Measurements from ENCODE around the gene ADD3. TPM values are rescaled to one million over a fixed set of nuclear protein-coding genes. Genes with fewer than 3 reads are reported as not detected.
"Not testable (repeated sequence)": the region's sequence is repeated elsewhere in the genome, so short reads cannot be mapped to it uniquely, and the experiment has no call there.

Gene ADD3
- total RNA-seq, 2 donors from 2014 or later = 139 to 143 TPM

DNA sequence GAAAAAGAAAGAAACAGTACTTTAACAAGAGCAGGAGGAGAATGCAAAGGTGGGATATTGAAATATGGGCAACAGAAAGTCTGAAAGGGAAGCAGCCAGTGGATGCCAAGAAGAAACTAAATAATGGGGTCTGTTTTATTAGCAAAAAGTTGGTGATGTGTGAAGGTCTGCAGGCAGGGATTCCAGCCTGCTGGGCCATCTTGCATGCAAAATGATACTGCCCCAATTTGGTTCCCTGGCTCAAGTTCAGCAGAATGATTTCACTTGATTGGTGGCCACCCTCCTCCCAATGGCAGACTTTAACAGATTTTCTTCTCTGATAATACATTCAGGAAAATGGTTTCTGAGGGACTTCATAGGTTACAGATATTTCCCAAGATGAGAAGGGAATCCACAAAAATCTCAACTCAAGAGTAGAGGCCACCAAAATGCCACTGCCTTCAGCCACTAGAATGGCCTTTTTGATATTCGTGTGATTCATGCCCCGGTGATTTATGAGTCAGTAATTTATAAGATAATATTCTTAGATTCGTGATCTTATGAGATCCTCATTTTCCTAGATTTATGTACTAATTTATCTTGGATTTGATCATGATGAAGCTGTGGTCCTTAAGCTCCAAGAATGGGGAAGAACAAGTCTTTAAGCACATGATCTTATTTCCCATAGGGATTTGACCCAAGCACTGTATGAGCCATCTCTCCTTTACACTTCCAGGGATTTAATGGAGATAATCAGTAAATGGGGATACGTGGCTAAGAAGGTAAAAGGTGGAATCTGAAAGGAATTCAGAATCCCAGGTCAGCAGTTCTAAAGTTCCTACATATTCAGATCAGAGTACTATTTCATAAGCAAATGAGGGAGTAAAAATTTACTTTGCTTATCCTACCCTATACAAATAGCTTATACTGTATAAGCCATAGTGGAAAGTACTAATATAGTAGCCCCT, 32.3 kb upstream of the ADD3 start:
- intact Hi-C loops (cut with DNase I, micrococcal nuclease) = no loop called here
- ATAC-seq = no peak
- no peak for DNase-seq

DNA sequence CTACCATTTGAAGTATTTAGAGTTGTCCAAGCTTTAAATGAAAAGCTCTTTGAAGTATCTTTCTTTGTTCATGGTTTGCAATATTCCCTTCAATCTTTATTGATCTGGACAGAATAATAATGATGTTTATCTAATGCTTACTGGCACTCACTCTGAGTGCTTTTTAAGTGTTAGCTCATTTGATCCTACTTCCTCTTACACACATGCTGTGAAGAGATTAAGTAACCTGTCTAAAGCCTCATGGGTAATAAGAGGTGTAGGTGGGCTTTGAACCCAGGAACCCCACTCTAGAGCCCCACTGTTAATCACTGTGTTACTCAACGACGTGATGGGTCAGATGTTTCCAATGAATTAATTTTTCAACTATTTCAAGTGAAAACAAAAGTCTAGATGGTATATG, 31.1 kb upstream of the ADD3 start:
- peak; percentile 35 for ATAC-seq

DNA sequence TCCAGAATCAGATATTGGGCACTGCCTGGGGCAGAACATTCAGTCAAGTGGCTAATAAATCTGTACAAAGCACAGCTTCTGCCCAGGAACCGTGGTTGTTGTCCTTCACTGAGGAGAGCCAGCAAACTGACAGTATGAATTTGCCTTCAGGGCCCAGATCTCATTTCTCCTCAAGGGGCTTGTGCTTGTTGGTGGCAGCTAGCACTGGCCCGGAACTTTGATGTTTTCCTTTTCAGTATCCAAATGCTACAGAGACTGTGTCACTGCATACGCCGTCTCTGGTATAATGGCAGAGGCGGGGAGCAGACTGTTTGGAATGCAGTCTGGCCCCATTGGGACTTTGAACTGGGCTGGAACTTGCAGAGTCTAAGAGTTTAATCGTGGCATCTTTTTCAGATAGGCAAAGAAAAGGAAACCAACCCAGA, 30.4 kb upstream of the ADD3 start:
- peak; percentile 88 for ATAC-seq
- DNase-seq = peak; percentile 75 to 85
- intact Hi-C loops (cut with DNase I, micrococcal nuclease) = no loop called here

More for the DNA sequence above, 31.1 kb upstream of the ADD3 start:
- intact Hi-C loops (cut with DNase I, micrococcal nuclease) = no loop called here
- no peak for DNase-seq

DNA sequence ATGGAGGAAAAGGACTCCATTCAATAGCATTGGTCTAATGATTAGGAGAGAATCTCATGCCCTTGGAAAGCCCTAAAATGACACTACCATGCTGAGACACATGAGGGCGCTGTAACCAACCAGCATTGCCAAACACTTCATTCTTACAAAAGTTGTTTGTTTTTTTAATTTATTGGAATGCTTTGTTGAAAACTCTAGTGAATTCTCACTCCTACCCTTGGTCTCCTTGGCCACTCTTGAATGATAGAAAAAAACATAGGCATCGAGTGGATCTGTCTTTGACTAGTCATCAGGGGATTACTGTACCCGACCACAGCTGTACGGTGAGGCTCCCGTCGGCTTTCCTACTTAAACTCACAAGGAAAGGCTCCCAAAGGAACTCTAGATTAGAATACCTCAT, 29.3 kb upstream of the ADD3 start:
- intact Hi-C loops (cut with DNase I, micrococcal nuclease) = no loop called here
- peak in 1 of 2 donors; percentile 62 for DNase-seq
- ATAC-seq = peak; percentile 24

DNA sequence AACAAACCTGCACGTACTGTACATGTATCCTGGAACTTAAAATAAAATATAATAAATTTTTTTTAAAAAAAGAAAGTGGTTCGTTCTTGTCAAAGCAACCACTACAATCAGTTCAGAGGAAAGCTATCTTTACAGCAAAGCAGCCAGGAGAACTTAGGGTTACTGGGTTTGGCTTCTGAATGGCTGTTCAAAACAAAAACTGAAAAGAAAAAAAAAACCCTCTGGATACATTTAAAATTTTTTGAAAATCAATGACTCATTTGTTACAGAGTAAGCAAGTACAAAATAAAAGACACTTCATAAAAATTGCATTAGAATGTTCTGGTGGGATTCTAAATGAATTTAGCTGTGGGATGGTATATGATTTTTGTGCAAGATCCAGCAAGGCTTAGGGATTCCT, 28.6 kb upstream of the ADD3 start:
- intact Hi-C loops (cut with DNase I, micrococcal nuclease) = no loop called here
- DNase-seq = no peak
- no peak for ATAC-seq

DNA sequence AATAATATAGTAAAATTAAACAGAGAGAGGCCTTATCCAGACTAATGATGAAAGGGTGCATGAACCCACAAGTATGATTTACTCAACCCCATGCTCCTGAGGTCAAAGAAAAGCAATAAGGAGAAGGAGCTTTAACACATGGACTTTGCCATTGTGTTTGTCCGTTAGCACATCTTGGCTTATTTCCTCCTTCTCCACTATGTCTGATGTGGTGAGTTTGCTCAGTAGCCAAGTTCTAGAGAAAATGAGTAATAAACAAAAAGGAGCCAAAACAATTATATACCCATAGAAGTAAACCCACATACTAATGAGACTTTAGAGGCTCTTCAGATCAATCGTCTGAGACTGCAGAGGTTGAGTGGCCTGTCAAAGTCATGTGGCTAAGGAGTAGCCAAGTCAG, 26.1 kb upstream of the ADD3 start:
- DNase-seq (no peak), ATAC-seq (peak; percentile 46)
- intact Hi-C loops (cut with DNase I, micrococcal nuclease) = no loop called here

DNA sequence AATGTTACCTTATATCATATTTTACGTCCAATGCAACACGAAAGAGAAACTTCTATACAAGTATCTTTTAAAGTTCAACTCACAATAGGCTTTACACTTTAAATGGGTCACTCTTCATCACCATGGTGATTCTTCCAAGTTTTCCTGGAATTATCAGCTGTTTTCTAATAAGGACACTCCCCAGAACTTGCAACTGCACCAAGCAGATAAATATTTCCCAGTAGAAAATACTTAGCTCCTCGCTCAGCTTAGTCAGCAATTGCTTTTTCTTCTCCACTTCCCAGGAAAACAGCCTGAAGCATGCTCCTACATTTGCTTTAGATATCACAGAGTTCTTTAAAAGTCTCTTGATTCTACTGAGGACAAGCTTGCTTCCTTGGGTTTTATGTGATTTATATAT, 25.7 kb upstream of the ADD3 start:
- DNase-seq = no peak
- intact Hi-C loops (cut with DNase I, micrococcal nuclease) = no loop called here
- no peak for ATAC-seq

DNA sequence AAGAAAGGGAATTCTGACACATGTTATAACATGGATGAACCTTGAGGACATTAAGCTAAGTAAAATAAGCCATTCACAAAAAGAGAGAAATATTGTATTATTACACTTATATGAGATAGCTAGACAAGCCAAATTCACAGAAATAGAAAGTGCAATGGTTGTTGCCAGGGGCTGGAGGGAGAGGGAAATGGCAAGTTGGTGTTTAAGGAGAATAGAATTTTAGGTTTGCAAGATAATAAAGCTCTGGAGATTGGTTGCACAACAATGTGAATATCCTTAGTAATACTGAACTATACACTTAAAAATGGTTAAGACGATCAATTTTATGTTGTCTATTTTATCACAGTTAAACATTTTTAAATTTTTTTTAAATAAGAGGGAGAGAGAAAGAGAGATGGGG, 25.0 kb upstream of the ADD3 start:
- no peak for ATAC-seq
- DNase-seq = no peak
- intact Hi-C loops (cut with DNase I, micrococcal nuclease) = no loop called here

DNA sequence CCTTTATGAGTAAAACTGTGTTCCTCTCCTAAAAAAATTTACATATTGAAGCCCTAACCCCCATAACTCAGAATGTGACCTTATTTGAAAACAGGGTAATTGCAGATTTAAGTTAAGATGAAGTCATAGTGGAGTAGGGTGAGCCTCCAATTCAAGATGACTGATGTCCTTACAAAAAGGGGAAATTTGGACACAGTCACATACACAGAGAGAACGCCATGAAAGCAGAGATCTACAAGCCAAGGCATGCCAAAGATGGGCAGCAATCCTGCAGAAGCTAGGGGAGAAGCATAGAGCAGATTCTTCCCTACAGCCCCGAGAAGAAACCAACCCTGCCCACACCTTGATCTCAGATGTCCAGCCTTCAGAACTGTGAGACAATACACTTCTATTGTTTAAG, 23.8 kb upstream of the ADD3 start:
- DNase-seq = no peak
- intact Hi-C loops (cut with DNase I, micrococcal nuclease) = no loop called here
- ATAC-seq = no peak

DNA sequence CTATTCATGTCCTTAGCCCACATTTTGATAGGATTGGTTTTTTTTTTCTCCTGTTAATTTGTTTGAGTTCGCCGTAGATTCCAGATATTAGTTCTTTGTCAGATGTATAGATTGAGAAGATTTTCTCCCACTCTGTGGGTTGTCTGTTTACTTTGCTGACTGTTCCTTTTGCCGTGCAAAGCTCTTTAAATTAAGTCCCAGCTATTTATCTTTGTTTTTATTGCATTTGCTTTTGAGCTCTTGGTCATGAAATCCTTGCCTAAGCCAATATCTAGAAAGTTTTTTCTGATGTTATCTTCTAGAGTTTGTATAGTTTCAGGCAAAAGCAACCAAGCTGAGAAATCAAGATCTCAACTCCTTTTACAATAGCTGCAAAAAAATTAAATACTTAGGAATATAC, 22.0 kb upstream of the ADD3 start:
- DNase-seq; ATAC-seq; intact Hi-C loops (cut with DNase I, micrococcal nuclease): not testable (repeated sequence)

DNA sequence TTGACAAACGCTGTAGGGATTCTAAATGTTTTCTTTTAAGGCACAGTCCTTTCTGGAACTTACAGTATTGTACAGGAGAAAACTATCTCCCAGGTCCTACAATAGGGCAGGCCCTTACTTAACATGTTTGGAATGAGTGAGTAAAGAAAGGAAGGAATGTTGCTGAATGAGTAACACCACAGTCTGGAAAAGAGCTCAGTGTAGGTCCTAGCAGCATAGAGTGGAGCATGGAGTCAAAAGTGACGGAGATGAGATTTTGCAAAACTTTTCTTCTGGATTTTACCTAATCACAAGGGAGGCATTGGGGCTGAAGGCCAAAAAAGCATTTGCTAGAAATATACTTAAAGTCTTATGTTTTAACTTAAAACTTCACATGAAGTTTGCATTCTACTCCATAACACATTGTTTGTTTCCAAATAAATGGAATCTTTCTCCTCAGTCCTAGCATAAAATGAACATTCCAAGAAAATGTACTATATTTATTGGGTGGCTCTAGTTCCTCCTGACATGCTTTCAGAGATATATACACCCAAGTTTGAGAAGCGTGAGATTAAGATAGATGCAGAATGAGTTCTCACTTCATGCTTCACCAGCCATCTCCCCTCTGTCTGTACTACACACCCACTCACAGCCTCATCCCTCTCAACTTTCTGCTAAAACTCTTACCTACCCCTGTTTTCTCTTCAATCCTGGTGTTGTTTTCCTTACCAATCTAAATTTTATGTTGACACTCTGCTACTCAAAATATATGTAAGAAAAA, 20.2 kb upstream of the ADD3 start:
- DNase-seq = no peak
- intact Hi-C loops (cut with DNase I, micrococcal nuclease) = no loop called here
- ATAC-seq = no peak

DNA sequence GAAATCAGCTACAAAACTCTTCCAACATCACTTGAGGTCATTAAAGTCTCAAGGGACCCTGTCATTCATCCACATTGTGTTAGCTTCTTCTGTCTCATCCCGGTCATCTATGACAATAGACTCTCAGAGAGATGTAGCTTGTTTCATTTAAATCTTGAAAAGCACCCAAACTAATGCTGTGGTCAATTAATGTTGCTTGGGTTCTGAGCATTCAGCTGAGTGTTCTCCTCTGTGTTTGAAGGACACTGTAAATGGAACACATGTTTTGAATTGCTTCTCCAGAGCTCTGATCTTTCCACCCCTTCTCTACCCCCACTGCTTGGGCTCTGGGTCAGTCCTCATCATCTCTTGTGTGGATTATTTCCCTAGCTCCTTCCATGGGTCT, 19.6 kb upstream of the ADD3 start:
- intact Hi-C loops (cut with DNase I, micrococcal nuclease) = no loop called here
- DNase-seq = no peak
- ATAC-seq = no peak

DNA sequence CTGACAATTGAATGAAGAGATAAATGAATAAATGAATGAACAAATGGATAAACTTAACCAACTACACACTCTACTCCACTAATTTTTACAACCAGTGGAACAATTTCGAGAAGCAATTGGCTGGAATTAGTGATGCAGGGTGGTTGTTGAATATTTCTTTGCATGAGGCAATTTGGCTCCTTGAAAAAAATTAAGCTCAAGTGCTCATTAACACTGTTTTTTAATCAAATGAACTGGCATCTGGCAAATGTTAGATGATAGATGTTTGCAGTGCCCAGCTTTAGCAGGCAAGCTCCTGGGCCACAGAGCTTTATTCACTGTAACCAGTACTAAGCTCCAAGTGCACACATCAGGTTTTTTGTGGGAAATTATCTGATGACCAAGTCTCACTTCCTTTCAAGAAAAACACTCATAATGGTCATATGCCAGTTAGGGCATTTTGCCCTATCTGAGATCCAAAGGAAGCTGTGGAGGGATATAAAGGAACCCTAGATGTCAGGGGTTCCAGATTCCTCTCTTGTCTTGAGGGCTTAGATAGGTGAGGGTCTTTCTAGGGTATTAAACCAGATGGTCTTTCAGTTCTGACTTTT, 16.4 kb upstream of the ADD3 start:
- DNase-seq = no peak
- ATAC-seq = no peak

DNA sequence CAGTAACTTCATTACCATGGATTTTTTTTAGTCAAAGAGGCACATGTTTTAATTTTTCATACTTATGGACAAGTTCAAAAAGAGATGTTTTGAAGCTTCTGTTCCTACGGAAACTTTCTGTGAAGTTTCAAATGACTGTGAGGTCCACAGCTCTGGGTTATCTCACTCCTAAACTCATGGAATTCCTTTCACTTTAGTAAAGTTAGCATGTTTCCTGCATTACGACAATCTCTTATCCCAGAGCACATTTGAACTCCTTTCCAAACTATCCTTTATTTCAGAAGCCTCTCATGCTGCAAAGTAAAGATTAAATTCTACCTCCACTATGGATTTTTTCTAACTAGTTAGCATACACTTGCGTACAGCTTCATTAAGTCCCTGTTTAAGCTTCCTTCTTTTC, 15.3 kb upstream of the ADD3 start:
- intact Hi-C loops (cut with DNase I, micrococcal nuclease) = no loop called here
- ATAC-seq (no peak), DNase-seq (no peak)

More for the DNA sequence above, 16.4 kb upstream of the ADD3 start:
- intact Hi-C loops (cut with DNase I, micrococcal nuclease) = no loop called here

DNA sequence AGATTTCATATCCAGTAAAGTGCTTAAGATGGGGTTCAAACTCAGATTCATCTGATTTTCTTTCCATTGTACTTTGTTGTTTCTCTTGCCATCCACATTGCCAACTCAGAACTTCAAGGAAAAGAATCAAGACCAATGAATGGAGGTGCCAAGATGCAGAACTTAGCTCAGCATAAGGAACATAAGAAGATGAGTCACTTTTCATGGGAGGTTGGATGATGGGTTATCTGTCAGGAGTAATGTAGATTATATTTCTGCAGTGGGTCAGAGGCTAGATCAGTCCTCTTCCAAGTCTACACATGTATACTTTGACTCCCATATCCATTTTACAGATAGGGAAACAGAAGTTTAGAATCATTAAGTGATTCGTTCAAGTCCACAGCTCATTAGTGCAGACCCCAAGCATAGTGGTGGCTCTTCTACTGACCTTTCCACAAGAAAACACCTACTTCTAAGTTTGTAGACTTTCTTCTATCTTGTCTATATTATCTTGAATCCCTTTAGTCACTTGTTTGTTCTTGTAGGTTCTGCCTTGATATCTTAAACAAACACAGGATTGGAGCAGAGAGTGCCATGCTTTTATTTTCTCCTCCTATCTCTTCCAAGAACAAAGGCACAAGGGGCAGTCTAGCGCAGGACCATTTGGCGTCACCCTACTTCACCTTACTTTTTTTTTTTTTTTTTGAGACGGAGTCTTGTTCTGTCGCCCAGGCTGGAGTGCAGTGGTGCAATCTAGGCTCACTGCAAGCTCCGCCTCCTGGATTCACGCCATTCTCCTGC, 14.0 kb upstream of the ADD3 start:
- no peak for DNase-seq
- ATAC-seq = peak; percentile 14
- intact Hi-C loops (cut with DNase I, micrococcal nuclease) = no loop called here

DNA sequence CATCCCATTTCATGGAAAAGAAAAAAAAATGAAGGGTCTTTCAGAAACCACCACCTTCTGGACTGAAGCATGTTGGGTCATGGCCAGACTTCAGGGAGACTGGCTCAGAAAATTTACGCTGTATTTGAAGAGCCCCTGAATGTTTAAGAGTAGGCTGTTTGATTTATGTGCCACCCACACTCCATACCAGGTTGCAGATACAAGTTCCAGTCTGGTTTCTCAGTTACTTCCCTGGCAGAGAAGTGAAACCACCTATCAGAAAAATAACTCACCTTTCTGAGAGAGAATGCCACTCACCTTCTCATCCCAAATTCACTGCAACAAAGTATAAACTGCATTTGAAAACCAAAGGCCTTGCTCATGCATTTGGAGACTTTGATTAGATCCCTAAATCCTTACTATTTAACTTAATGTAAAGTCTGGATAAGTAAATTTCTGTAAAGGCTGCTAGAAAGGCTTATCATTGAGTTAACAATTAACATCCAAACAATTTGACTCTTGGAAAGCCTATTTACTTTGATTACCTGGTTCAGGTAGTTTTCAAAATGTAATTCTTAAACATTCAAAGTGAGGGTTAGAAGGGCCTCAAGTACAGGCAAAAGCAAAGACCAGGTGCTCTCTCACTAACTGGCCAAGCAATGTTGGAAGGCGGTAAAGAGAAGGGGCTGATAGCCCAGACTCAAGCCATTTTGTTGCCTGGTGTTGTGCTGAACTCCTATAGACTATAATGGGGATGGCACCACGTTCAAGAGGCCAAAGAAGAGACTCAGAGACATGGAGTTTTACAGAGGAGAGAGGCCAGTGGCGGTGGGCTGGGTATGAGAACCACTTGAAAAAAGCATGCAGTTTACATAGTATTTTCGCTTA, 12.8 kb upstream of the ADD3 start:
- peak; percentile 12 for ATAC-seq
- DNase-seq = no peak
- intact Hi-C loops (cut with DNase I, micrococcal nuclease) = no loop called here

DNA sequence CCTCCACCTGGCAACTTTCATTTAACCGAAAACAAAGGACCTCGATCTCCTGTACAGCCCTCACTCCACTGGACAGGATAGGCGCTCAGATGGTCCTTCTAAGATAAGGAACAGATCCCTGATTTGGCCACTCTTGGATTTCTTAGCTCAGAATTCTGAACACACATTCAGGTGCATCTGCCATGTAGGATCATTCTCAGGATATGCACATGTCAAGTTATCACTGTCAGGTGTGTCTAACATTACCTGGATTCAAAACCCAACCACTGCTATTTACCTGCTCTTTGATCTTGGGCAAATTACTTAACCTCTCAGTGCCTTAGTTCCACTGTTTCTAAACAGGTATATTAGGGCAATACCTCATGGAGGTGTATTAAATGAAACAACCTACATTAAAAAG, 12.2 kb upstream of the ADD3 start:
- intact Hi-C loops (cut with DNase I, micrococcal nuclease) = no loop called here
- no peak for DNase-seq

DNA sequence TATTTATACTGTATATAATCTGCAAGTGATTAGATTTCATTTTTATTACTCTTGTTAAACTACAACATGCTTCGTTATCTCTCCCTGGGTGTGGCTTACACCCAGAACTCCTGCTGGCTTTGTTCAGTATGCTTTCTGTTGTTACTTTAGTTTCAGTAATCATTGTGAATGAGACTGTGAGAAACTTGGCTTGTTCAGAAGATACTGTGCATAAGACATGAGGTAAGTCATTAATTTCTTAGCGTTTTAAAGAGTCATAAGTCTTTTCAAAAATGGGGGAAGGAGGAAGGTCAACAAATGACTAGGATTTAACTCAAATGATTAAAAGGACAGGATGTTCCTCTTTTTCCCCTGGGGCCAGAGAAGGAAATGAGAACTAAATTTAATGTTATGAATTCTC, 11.6 kb upstream of the ADD3 start:
- ATAC-seq = peak; percentile 83
- DNase-seq = no peak
- intact Hi-C loops (cut with DNase I, micrococcal nuclease) = no loop called here

More for the DNA sequence above, 12.2 kb upstream of the ADD3 start:
- peak; percentile 32 for ATAC-seq
